Astrocyte of the spinal cord (primary cell): ENCODE measurements around the gene COQ2.

ENCODE experiments used
- DNase-seq: peaks from one replicate; pipeline ENCODE4 v3.0.0; 2011; ENCODE audit warnings: low read depth, low spot score
- H3K4me3 ChIP-seq: 2 replicates; pipeline ENCODE4 v1.5.1; 2011; ENCODE audit warnings: low read depth, mild to moderate bottlenecking, low read length, moderate library complexity
- CTCF ChIP-seq: IDR thresholded peaks from 2 replicates; pipeline ENCODE4 v1.5.1; 2012; ENCODE audit warnings: low read depth, mild to moderate bottlenecking, low read length, inconsistent platforms
- in situ Hi-C: cut with HindIII; loops from 2 replicates; pipeline ENCODE4 v1.10.0; 2017; ENCODE audit warnings: low sequenced_read_pairs

COQ2 gene

GRCh38 chr4:83323136-83323535 lies 38.5 kb upstream of the COQ2 start:
- in situ Hi-C loops: no loop called here
- no peak for TF ChIP-seq CTCF
- no peak overlapping the region for H3K4me3 ChIP-seq
- DNase-seq: no peak

GRCh38 chr4:83320548-83320947 lies 36.0 kb upstream of the COQ2 start:
- no peak for TF ChIP-seq CTCF
- H3K4me3 ChIP-seq: no peak overlapping the region
- in situ Hi-C loops: no loop called here
- no peak for DNase-seq

GRCh38 chr4:83318666-83319065 lies 34.1 kb upstream of the COQ2 start:
- no peak for TF ChIP-seq CTCF
- in situ Hi-C loops: no loop called here
- H3K4me3 ChIP-seq: no peak overlapping the region
- no peak for DNase-seq

- H3K4me3 ChIP-seq: no peak overlapping the region
- in situ Hi-C loops: no loop called here
- TF ChIP-seq CTCF: no peak
- DNase-seq: no peak
Observed at GRCh38 chr4:83317671-83318070, 33.1 kb upstream of the COQ2 start.

GRCh38 chr4:83316459-83317165 lies 32.0 kb upstream of the COQ2 start:
- no peak for DNase-seq
- in situ Hi-C loops: no loop called here
- no peak overlapping the region for H3K4me3 ChIP-seq
- no peak for TF ChIP-seq CTCF

GRCh38 chr4:83315341-83315870 lies 30.8 kb upstream of the COQ2 start:
- DNase-seq: no peak
- no peak overlapping the region for H3K4me3 ChIP-seq
- TF ChIP-seq CTCF: no peak
- in situ Hi-C loops: no loop called here

- no peak for DNase-seq
- in situ Hi-C loops: no loop called here
- TF ChIP-seq CTCF: no peak
- H3K4me3 ChIP-seq: no peak overlapping the region
Observed at GRCh38 chr4:83308672-83309071, 24.1 kb upstream of the COQ2 start.
